ENCODE measurements around the gene TMEM131L. TPM values are rescaled to one million over a fixed set of nuclear protein-coding genes. Genes with fewer than 3 reads are reported as not detected.

TMEM131L gene
- total and polyA plus RNA-seq, 4 donors = 4.9 to 41.3 (median 12.9) TPM

DNA sequence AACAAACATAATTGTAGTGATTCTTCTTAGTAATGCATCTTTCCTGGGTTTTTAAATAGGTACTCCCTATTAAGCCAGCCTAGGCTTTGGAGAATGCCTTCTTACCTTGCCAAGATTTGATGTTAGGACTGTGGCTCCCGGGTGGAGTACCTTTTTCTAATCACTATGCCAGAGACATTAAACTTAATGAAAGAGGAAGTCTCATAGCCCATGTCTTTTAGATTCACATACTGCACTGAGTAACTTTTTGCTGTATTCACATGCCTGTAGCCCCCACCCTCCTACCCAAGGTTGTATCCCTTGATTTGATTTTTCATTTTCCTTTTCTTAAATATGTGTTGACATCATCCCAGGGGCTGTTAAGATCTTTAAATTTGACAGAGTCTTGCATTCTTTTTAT, 113.7 kb downstream of the TMEM131L start (continued):
- TF ChIP-seq NR2F2 (IDR thresholded peaks at IDR 0.05) = no peak
- TF ChIP-seq, protein P1, sequence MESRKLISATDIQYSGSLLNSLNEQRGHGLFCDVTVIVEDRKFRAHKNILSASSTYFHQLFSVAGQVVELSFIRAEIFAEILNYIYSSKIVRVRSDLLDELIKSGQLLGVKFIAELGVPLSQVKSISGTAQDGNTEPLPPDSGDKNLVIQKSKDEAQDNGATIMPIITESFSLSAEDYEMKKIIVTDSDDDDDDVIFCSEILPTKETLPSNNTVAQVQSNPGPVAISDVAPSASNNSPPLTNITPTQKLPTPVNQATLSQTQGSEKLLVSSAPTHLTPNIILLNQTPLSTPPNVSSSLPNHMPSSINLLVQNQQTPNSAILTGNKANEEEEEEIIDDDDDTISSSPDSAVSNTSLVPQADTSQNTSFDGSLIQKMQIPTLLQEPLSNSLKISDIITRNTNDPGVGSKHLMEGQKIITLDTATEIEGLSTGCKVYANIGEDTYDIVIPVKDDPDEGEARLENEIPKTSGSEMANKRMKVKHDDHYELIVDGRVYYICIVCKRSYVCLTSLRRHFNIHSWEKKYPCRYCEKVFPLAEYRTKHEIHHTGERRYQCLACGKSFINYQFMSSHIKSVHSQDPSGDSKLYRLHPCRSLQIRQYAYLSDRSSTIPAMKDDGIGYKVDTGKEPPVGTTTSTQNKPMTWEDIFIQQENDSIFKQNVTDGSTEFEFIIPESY (IDR thresholded peaks at IDR 0.05) = no peak
- no peak for TF ChIP-seq SP1 (IDR thresholded peaks at IDR 0.05)
- no peak for TF ChIP-seq EGR1 (IDR thresholded peaks at IDR 0.05; ENCODE audit: low read depth in 2 of 2)

DNA sequence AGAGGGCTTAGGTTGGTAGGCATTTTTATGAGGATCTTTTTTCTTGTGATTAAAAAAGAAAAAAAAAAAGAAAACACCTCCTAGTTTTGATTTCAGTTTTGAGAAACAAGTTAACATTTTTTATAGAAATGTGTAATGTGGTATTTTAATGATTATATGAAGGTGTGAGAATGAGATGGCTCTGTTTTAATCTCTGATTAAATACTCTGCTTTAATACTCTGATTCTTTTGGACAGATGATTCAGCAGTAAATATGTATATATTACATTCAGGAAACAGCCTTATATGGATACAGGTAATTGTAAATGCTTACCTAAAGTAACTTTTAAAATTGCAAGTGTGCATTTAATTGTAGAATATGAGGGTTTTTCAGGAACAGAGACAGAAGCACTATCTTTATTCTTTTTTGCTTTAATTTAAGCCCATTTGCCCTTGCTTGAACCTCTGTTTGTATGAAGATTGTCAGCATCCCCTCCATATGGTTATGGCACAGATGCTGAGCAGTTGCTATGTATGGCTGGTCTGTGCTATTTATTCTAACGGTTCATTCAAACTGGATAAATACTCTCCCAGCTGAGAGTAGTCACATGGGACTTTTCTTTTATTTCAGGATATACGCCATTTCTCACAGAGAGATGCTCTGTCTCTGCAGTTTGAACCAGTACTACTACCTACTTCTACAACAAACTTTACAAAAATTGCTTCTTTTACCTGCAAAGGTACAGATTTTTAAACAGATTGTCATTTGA, 117.0 kb downstream of the TMEM131L start:
- no peaks in the 10 kb centered on the region for H3K9me3 ChIP-seq (ENCODE audit: control insufficient read depth in 4 of 4, low read length in 3 of 4)
- DNase-seq (ENCODE audit: low spot score) = no peak
- H3K27me3 ChIP-seq (ENCODE audit: control insufficient read depth in 4 of 4, insufficient read depth in 4 of 4, low read length in 3 of 4) = no peaks in the 10 kb centered on the region
- H3K4me3 ChIP-seq (ENCODE audit: low read depth in 1 of 3, low read length in 3 of 3) = no peak overlapping the region
- no peaks in the 10 kb centered on the region for H3K4me1 ChIP-seq (ENCODE audit: control insufficient read depth in 4 of 4, insufficient read depth in 4 of 4, low read length in 3 of 4)
- no peak overlapping the region for H3K9ac ChIP-seq (ENCODE audit: low read depth in 1 of 2, low read length in 2 of 2)
- peaks cover 0 to 55% (median 24%) of the 10 kb centered on the region in 4 donors for H3K36me3 ChIP-seq (ENCODE audit: control insufficient read depth in 4 of 4, insufficient read depth in 3 of 4, low read depth in 1 of 4, low read length in 3 of 4)
- H3K27ac ChIP-seq (ENCODE audit: low read depth in 1 of 2, low read length in 2 of 2) = no peak overlapping the region
- 93% methylated on average over 2 of the region's 2 CpGs for WGBS
- TF ChIP-seq GABPA (IDR thresholded peaks at IDR 0.05 in 1 of 2, conservative IDR thresholded peaks at IDR 0.05 in 1 of 2) (no peak), YY1 (IDR thresholded peaks at IDR 0.05) (no peak), FOXA2 (IDR thresholded peaks at IDR 0.05) (no peak), HNF4A (conservative IDR thresholded peaks at IDR 0.05) (no peak), NR2F2 (IDR thresholded peaks at IDR 0.05) (no peak), JUND (IDR thresholded peaks at IDR 0.05) (no peak), HNF4G (IDR thresholded peaks at IDR 0.05) (no peak), FOXA1 (IDR thresholded peaks at IDR 0.05) (no peak), RAD21 (IDR thresholded peaks at IDR 0.05) (no peak), EGR1 (IDR thresholded peaks at IDR 0.05; ENCODE audit: low read depth in 2 of 2) (no peak), SP1 (IDR thresholded peaks at IDR 0.05) (no peak), TAF1 (conservative IDR thresholded peaks at IDR 0.05) (no peak), RXRA (IDR thresholded peaks at IDR 0.05) (no peak)
- TF ChIP-seq, protein P1 (IDR thresholded peaks at IDR 0.05) = no peak
- TF ChIP-seq, protein P2, sequence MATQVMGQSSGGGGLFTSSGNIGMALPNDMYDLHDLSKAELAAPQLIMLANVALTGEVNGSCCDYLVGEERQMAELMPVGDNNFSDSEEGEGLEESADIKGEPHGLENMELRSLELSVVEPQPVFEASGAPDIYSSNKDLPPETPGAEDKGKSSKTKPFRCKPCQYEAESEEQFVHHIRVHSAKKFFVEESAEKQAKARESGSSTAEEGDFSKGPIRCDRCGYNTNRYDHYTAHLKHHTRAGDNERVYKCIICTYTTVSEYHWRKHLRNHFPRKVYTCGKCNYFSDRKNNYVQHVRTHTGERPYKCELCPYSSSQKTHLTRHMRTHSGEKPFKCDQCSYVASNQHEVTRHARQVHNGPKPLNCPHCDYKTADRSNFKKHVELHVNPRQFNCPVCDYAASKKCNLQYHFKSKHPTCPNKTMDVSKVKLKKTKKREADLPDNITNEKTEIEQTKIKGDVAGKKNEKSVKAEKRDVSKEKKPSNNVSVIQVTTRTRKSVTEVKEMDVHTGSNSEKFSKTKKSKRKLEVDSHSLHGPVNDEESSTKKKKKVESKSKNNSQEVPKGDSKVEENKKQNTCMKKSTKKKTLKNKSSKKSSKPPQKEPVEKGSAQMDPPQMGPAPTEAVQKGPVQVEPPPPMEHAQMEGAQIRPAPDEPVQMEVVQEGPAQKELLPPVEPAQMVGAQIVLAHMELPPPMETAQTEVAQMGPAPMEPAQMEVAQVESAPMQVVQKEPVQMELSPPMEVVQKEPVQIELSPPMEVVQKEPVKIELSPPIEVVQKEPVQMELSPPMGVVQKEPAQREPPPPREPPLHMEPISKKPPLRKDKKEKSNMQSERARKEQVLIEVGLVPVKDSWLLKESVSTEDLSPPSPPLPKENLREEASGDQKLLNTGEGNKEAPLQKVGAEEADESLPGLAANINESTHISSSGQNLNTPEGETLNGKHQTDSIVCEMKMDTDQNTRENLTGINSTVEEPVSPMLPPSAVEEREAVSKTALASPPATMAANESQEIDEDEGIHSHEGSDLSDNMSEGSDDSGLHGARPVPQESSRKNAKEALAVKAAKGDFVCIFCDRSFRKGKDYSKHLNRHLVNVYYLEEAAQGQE (IDR thresholded peaks at IDR 0.05) = no peak
- TF ChIP-seq, protein P3, sequence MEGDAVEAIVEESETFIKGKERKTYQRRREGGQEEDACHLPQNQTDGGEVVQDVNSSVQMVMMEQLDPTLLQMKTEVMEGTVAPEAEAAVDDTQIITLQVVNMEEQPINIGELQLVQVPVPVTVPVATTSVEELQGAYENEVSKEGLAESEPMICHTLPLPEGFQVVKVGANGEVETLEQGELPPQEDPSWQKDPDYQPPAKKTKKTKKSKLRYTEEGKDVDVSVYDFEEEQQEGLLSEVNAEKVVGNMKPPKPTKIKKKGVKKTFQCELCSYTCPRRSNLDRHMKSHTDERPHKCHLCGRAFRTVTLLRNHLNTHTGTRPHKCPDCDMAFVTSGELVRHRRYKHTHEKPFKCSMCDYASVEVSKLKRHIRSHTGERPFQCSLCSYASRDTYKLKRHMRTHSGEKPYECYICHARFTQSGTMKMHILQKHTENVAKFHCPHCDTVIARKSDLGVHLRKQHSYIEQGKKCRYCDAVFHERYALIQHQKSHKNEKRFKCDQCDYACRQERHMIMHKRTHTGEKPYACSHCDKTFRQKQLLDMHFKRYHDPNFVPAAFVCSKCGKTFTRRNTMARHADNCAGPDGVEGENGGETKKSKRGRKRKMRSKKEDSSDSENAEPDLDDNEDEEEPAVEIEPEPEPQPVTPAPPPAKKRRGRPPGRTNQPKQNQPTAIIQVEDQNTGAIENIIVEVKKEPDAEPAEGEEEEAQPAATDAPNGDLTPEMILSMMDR (IDR thresholded peaks at IDR 0.05; ENCODE audit: low read depth, low read length, missing input control) = no peak
- TF ChIP-seq, protein P4, sequence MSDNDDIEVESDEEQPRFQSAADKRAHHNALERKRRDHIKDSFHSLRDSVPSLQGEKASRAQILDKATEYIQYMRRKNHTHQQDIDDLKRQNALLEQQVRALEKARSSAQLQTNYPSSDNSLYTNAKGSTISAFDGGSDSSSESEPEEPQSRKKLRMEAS (IDR thresholded peaks at IDR 0.05) = no peak
- TF ChIP-seq, protein P5, sequence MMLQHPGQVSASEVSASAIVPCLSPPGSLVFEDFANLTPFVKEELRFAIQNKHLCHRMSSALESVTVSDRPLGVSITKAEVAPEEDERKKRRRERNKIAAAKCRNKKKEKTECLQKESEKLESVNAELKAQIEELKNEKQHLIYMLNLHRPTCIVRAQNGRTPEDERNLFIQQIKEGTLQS (IDR thresholded peaks at IDR 0.05) = no peak
